Eye (tissue), 1 donor: ENCODE measurements around the gene GATA6.
A peak's percentile ranks its signal among the peaks of the same experiment; 100 is the strongest.

Experiments used
- DNase-seq: peaks from one replicate; pipeline ENCODE4 v3.0.0-alpha.2; 2015

Gene GATA6

GRCh38 chr18:22167091-22167470, 2.3 kb upstream of the GATA6 start:
- no peak for DNase-seq

GRCh38 chr18:22167471-22168241, 1.7 kb upstream of the GATA6 start:
- DNase-seq, result peak; percentile 89

- peak; percentile 77 for DNase-seq
Measured at GRCh38 chr18:22168360-22168921, 948 bp upstream of the GATA6 start.

- peak; percentile 85 for DNase-seq
Measured at GRCh38 chr18:22169889-22170420, 566 bp downstream of the GATA6 start.

GRCh38 chr18:22170421-22171257, 1.2 kb downstream of the GATA6 start:
- peak; percentile 76 for DNase-seq

- DNase-seq, result peak; percentile 72
Measured at GRCh38 chr18:22171258-22172119, 2.1 kb downstream of the GATA6 start.

- DNase-seq, result no peak
Measured at GRCh38 chr18:22172120-22172582, 2.8 kb downstream of the GATA6 start.

GRCh38 chr18:22172594-22173049, 3.2 kb downstream of the GATA6 start:
- peak; percentile 37 for DNase-seq

GRCh38 chr18:22173221-22173927, 4.0 kb downstream of the GATA6 start:
- DNase-seq, result peak; percentile 27

GRCh38 chr18:22173928-22174301, 4.5 kb downstream of the GATA6 start:
- DNase-seq, result peak; percentile 30

- peak; percentile 37 for DNase-seq
Measured at GRCh38 chr18:22174341-22175145, 5.2 kb downstream of the GATA6 start.

- DNase-seq, result peak; percentile 55
Measured at GRCh38 chr18:22175346-22175745, 6.0 kb downstream of the GATA6 start.

- peak; percentile 59 for DNase-seq
Measured at GRCh38 chr18:22176420-22177326, 7.3 kb downstream of the GATA6 start.

GRCh38 chr18:22177327-22177871, 8.0 kb downstream of the GATA6 start:
- peak; percentile 40 for DNase-seq

GRCh38 chr18:22179174-22179573, 9.8 kb downstream of the GATA6 start:
- DNase-seq, result peak; percentile 42

GRCh38 chr18:22179631-22180030, 10.2 kb downstream of the GATA6 start:
- no peak for DNase-seq

GRCh38 chr18:22180722-22181121, 11.3 kb downstream of the GATA6 start:
- DNase-seq, result no peak

GRCh38 chr18:22182884-22183697, 13.7 kb downstream of the GATA6 start:
- no peak for DNase-seq
